GM12801 (cell line): ENCODE data around the gene FAM83D.

Source experiments
- CTCF ChIP-seq: IDR thresholded peaks from one replicate; pipeline ENCODE4 v1.5.1; 2011; ENCODE audit warnings: control low read depth; ENCODE audit not compliant: insufficient read length; ENCODE audit errors: extremely low read depth

FAM83D gene

GRCh38 chr20:38935967-38936407 lies 9.8 kb downstream of the FAM83D start:
- no peak for TF ChIP-seq CTCF

DNA sequence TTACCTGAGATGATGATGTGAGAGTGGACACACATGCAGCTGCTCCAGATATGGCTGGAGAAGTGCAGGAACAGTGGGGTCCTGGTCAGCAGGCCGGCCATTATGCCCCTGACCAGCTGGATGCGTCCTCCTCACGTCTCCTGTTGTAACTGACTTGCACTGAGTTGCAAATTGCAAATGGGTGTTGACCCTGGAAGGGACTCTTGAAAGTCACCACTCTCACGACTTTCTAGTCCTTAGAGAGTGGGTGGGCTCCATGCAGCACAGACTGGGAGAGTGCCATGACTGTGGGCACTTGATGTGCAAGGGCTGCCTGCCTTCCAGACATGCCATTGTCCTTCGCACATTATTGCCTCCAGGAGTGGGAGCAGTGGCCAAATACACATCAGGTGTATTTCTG lies 10.8 kb downstream of the FAM83D start:
- TF ChIP-seq CTCF, result no peak

GRCh38 chr20:38937978-38938473 lies 11.8 kb downstream of the FAM83D start:
- TF ChIP-seq CTCF, result no peak

DNA sequence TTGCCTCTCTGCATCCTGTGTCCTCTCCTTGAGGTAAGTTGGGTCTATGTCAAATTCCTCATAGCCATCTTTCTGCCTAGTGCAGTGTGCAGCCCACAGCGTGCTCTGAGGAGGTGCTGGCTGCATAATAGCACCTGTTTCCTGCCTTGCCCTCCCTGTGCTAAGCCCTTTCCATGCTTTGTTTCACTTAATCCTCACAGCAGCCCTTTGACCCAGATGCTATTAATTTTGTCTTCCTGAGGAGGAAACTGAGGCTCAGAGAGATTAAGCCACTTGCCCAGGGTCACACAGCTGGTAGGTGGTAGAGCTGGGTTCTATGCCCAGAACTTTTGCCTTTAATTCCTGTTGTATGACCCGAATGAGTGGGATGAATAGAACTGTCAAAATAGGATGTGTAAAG lies 13.5 kb downstream of the FAM83D start:
- TF ChIP-seq CTCF, result no peak

- TF ChIP-seq CTCF, result no peak
Observed at GRCh38 chr20:38940644-38941043, 14.4 kb downstream of the FAM83D start.

DNA sequence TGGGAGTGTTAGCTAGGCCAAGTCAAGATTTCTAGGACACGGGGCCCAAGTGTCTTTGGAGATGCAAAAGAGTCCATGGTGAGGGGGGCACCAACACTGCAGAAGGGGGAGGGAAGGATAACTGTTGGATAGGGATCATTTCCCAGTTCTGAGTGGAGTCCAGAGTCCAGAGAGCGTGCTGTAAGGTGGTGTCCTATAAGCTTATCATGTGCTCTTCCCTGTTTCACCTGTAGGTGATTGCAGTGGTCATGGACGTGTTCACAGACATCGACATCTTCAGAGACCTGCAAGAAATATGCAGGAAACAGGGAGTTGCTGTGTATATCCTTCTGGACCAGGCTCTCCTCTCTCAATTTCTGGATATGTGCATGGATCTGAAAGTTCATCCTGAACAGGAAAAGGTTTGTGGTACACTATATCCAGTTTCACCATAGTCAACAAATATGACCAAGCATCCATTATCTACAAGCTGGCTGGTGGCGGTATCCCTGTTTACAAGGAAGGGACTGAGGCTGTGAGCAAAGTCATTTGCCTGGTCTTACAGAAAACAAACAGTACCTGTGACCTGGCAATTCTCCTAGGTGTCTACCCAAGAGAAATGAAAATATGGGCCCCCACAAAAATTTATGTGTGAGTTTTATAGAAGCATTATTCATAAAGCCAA lies 15.6 kb downstream of the FAM83D start:
- TF ChIP-seq CTCF, result no peak

- no peak for TF ChIP-seq CTCF
Observed at GRCh38 chr20:38945012-38945411, 18.8 kb downstream of the FAM83D start.

GRCh38 chr20:38946836-38947235 lies 20.6 kb downstream of the FAM83D start:
- TF ChIP-seq CTCF, result no peak
